NCI-H524 treated with DMSO at 0.1 percent for 48 hours (cell line): ENCODE results near the gene KANSL1.
"Not testable (repeated sequence)": the region's sequence is repeated elsewhere in the genome, so short reads cannot be mapped to it uniquely, and the experiment has no call there.

Source experiments
- DNase-seq: peaks from one replicate; lab custom pipeline; 2025; lab: John Stamatoyannopoulos, UW

KANSL1 gene

GRCh38 chr17:46193151-46193625 is at the start of gene KANSL1:
Gene KANSL1, minus strand, starts transcription at chr17:46193429. Its CDS starts 21,286 bp downstream, at chr17:46172143.
- DNase-seq: peak; percentile 81

- not testable (repeated sequence) for DNase-seq
Measured at GRCh38 chr17:46231359-46231758, 38.1 kb upstream of the KANSL1 start.

GRCh38 chr17:46225274-46225794 is 32.1 kb upstream of the KANSL1 start:
- DNase-seq: peak; percentile 96

- DNase-seq: not testable (repeated sequence)
Measured at GRCh38 chr17:46224864-46225263, 31.6 kb upstream of the KANSL1 start.

GRCh38 chr17:46223041-46223440 is 29.8 kb upstream of the KANSL1 start:
- DNase-seq: not testable (repeated sequence)

- no peak for DNase-seq
Measured at GRCh38 chr17:46216682-46217081, 23.5 kb upstream of the KANSL1 start.

GRCh38 chr17:46212634-46213435 is 19.6 kb upstream of the KANSL1 start:
- DNase-seq: peak; percentile 14

GRCh38 chr17:46208997-46209396 is 15.8 kb upstream of the KANSL1 start:
- DNase-seq: no peak

- no peak for DNase-seq
Measured at GRCh38 chr17:46205975-46206374, 12.7 kb upstream of the KANSL1 start.

GRCh38 chr17:46202424-46202823 is 9.2 kb upstream of the KANSL1 start:
- DNase-seq: no peak

GRCh38 chr17:46201491-46201890 is 8.3 kb upstream of the KANSL1 start:
- no peak for DNase-seq

GRCh38 chr17:46200197-46200596 is 7.0 kb upstream of the KANSL1 start:
- DNase-seq: no peak

GRCh38 chr17:46199379-46199778 is 6.2 kb upstream of the KANSL1 start:
- no peak for DNase-seq

GRCh38 chr17:46198233-46198632 is 5.0 kb upstream of the KANSL1 start:
- no peak for DNase-seq

- no peak for DNase-seq
Measured at GRCh38 chr17:46197530-46197929, 4.3 kb upstream of the KANSL1 start.

GRCh38 chr17:46195939-46196716 is 2.9 kb upstream of the KANSL1 start:
- DNase-seq: no peak

GRCh38 chr17:46195217-46195855 is 2.1 kb upstream of the KANSL1 start:
- DNase-seq: no peak

- DNase-seq: no peak
Measured at GRCh38 chr17:46194393-46195216, 1.4 kb upstream of the KANSL1 start.

GRCh38 chr17:46193626-46194392 is 580 bp upstream of the KANSL1 start:
- peak; percentile 98 for DNase-seq

- DNase-seq: peak; percentile 61
Measured at GRCh38 chr17:46192439-46193150, 634 bp downstream of the KANSL1 start.
